Naive thymus-derived CD4-positive, alpha-beta T cell (primary cell): ENCODE results near the gene GLS. TPM values are rescaled to one million over a fixed set of nuclear protein-coding genes. Genes with fewer than 3 reads are reported as not detected.
A peak's percentile ranks its signal among the peaks of the same experiment; 100 is the strongest.
"Not testable (repeated sequence)": the region's sequence is repeated elsewhere in the genome, so short reads cannot be mapped to it uniquely, and the experiment has no call there.

ENCODE experiments used
- ATAC-seq: fragments of 150-1000 bp; cut with Tn5 transposase; 2 replicates; pipeline ENCODE4 v1.10.0; 2021; ENCODE audit warnings: mild to moderate bottlenecking, moderate library complexity
- CTCF ChIA-PET: fragments of 350-600 bp; sonication (Branson Sonifier 250); formaldehyde crosslinking; loops from one replicate; lab custom pipeline; 2021; ENCODE audit warnings: antibody characterized with exemption; lab: Charles Lee
- POLR2A ChIA-PET: fragments of 350-600 bp; sonication (Branson Sonifier 250); formaldehyde crosslinking; loops from one replicate; lab custom pipeline; 2021; ENCODE audit warnings: antibody characterized with exemption, inconsistent platforms; lab: Charles Lee
- DNase-seq, 9 donors: peaks; one replicate each; pipeline versions ENCODE4 v3.0.0 to v3.0.0-alpha.2; 2020 to 2022; ENCODE audit warnings: mixed read lengths in 1 of 9
- H3K27ac ChIP-seq: one replicate; pipeline ENCODE4 v1.7.0; 2013; ENCODE audit warnings: mild to moderate bottlenecking, low read depth, low read length, moderate library complexity
- H3K27me3 ChIP-seq, 2 donors: one replicate each; pipeline ENCODE4 v1.7.0; 2013; ENCODE audit warnings: low read length in 2 of 2, mild to moderate bottlenecking in 2 of 2, moderate library complexity in 2 of 2; ENCODE audit not compliant: control insufficient read depth in 2 of 2, insufficient read depth in 2 of 2
- H3K36me3 ChIP-seq, 3 experiments: 1 replicate in 2 of 3; 2 replicates in 1 of 3; pipeline ENCODE4 v1.7.0; 2013; ENCODE audit warnings: low read length in 3 of 3, mild to moderate bottlenecking in 3 of 3, moderate library complexity in 1 of 3; ENCODE audit not compliant: insufficient read depth in 3 of 3, control insufficient read depth in 2 of 3
- H3K4me1 ChIP-seq, 2 donors: one replicate each; pipeline ENCODE4 v1.7.0; 2013; ENCODE audit warnings: low read length in 2 of 2, mild to moderate bottlenecking in 2 of 2, moderate library complexity in 1 of 2; ENCODE audit not compliant: control insufficient read depth in 2 of 2, insufficient read depth in 2 of 2
- H3K4me3 ChIP-seq: 2 replicates; pipeline ENCODE4 v1.7.0; 2013; ENCODE audit warnings: mild to moderate bottlenecking, low read length
- H3K9me3 ChIP-seq, 3 experiments: 1 replicate in 2 of 3; 2 replicates in 1 of 3; pipeline ENCODE4 v1.7.0; 2013; ENCODE audit warnings: low read length in 3 of 3; ENCODE audit not compliant: control insufficient read depth in 2 of 3
- H3K27ac Mint-ChIP-seq, 9 donors: one replicate each; pipeline ENCODE4 v1.8.0; 2020 to 2022; ENCODE audit warnings: mixed read lengths in 9 of 9, mild to moderate bottlenecking in 8 of 9, moderate library complexity in 5 of 9, inconsistent platforms in 2 of 9
- H3K27me3 Mint-ChIP-seq, 5 donors: one replicate each; pipeline ENCODE4 v1.8.0; 2021 to 2022; ENCODE audit warnings: mixed read lengths in 5 of 5, mild to moderate bottlenecking in 1 of 5
- H3K36me3 Mint-ChIP-seq, 5 donors: one replicate each; pipeline ENCODE4 v1.8.0; 2020 to 2022; ENCODE audit warnings: mixed read lengths in 5 of 5, mild to moderate bottlenecking in 3 of 5, inconsistent platforms in 1 of 5
- H3K4me1 Mint-ChIP-seq, 7 donors: one replicate each; pipeline ENCODE4 v1.8.0; 2020 to 2022; ENCODE audit warnings: mixed read lengths in 7 of 7, mild to moderate bottlenecking in 3 of 7, inconsistent platforms in 1 of 7
- H3K4me3 Mint-ChIP-seq, 10 donors: one replicate each; pipeline ENCODE4 v1.8.0; 2020 to 2022; ENCODE audit warnings: mild to moderate bottlenecking in 10 of 10, mixed read lengths in 10 of 10, moderate library complexity in 6 of 10, inconsistent platforms in 2 of 10
- H3K9me3 Mint-ChIP-seq, 11 donors: one replicate each; pipeline ENCODE4 v1.8.0; 2020 to 2022; ENCODE audit warnings: mixed read lengths in 11 of 11, mild to moderate bottlenecking in 4 of 11, inconsistent platforms in 1 of 11, moderate library complexity in 1 of 11
- intact Hi-C, 2 donors: fragments of 100-400 bp; cut with micrococcal nuclease; formaldehyde crosslinking; loops; one replicate each; pipeline ENCODE4 v1.15.1; 2023
- polyA plus RNA-seq, 2 donors: library from polyadenylated mRNA; unstranded; fragments of 300-500 nt; fragmentation: Illumina TruSeq; gene quantifications; one replicate each; pipeline ENCODE4 v1.2.3, GENCODE V29; 2021
- total RNA-seq, 6 experiments: library from RNA in 5 of 6; stranded (reverse) in 5 of 6; gene quantifications; 1 replicate in 5 of 6; 2 replicates in 1 of 6; pipeline ENCODE4 v1.2.3 and lab custom pipeline; 2021 to 2026

GLS gene
- total and polyA plus RNA-seq, 7 experiments from 2014 or later = 34.6 to 234 (median 189) TPM

DNA sequence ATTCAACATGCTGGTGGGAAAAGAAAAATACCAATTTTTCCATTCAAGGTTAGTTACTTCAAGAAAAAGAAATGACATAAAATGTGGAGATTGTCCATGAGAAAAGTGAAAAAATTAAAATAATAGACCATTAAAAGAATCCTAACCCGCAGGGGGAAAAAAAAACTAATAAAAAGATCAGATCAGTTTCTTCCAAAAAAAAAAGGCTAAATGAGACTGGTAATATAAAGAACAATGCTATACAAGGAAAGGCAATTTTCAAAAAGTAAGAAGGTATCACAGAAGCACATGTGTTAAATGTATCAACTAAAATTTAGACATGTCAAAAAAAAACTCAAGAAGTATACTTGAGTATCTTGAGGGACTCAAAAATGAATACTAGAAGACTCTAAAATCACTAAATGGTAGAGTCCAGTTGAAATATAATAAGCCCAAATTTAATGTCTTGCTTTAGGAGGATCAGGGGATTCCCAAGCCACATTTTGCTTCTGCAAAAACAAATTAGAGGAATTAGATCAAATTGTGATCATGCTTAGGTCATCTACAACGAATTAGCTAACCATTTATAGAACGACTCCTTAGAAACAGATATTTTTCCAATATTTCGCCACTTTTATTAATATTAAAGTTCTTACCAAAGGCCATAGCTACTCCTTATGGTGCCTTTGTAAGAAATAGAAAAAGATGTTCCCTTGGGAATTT lies 35.8 kb upstream of the GLS start:
- peaks cover 2 to 15% (median 7%) of the 10 kb centered on the region in 5 donors for H3K36me3 Mint-ChIP-seq
- no peaks in the 10 kb centered on the region for H3K9me3 Mint-ChIP-seq
- ChIA-PET POLR2A (interaction anchor here (0.9 kb wide), 1 partner anchor 178 kb away, joined by 3 read pairs; no protein-coding TSS in a partner anchor), CTCF (no interaction called here)
- no peaks in the 10 kb centered on the region for H3K27me3 ChIP-seq
- H3K9me3 ChIP-seq = no peaks in the 10 kb centered on the region
- H3K36me3 ChIP-seq = no peaks in the 10 kb centered on the region
- H3K4me3 Mint-ChIP-seq = no peak overlapping the region
- no peak overlapping the region for H3K27ac ChIP-seq
- H3K4me1 Mint-ChIP-seq = peaks cover 0 to 12% (median 0%) of the 10 kb centered on the region in 7 donors
- H3K27me3 Mint-ChIP-seq = no peaks in the 10 kb centered on the region
- intact Hi-C loops = no loop called here
- no peaks in the 10 kb centered on the region for H3K4me1 ChIP-seq
- ATAC-seq = no peak
- H3K27ac Mint-ChIP-seq = peak overlapping the region in 1 of 9 donors; percentile 31
- no peak overlapping the region for H3K4me3 ChIP-seq
- DNase-seq = no peak

DNA sequence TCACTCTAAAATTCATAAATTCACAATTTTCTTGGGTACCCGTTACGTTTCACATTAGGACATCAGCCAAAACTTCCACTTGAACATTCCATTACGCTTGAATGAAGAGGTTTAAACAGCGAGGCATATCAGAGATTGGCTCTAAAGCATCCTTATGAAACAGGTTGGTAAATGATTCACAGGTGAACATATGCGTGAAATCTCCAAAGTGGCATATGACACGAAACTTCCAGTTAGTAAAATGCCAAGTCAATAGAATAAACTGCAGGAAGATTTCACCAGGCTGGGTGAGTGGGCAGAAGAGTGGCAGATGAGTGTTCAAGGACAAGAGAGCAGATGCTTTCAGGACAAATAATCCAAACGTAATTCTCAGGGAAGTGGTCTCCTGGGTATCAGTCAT lies 33.9 kb upstream of the GLS start:
- no peaks in the 10 kb centered on the region for H3K9me3 Mint-ChIP-seq
- no peak overlapping the region for H3K27ac Mint-ChIP-seq
- ATAC-seq (no peak), DNase-seq (no peak)
- Histone ChIP-seq H3K4me3 (no peak overlapping the region), H3K27me3 (no peaks in the 10 kb centered on the region), H3K9me3 (no peaks in the 10 kb centered on the region), H3K36me3 (no peaks in the 10 kb centered on the region), H3K27ac (no peak overlapping the region), H3K4me1 (no peaks in the 10 kb centered on the region)
- H3K27me3 Mint-ChIP-seq = no peaks in the 10 kb centered on the region
- intact Hi-C loops = no loop called here
- H3K4me1 Mint-ChIP-seq = peaks cover 0 to 10% (median 0%) of the 10 kb centered on the region in 7 donors
- POLR2A ChIA-PET = no interaction called here
- peaks cover 0 to 9% (median 6%) of the 10 kb centered on the region in 5 donors for H3K36me3 Mint-ChIP-seq
- CTCF ChIA-PET = no interaction called here
- H3K4me3 Mint-ChIP-seq = no peak overlapping the region

DNA sequence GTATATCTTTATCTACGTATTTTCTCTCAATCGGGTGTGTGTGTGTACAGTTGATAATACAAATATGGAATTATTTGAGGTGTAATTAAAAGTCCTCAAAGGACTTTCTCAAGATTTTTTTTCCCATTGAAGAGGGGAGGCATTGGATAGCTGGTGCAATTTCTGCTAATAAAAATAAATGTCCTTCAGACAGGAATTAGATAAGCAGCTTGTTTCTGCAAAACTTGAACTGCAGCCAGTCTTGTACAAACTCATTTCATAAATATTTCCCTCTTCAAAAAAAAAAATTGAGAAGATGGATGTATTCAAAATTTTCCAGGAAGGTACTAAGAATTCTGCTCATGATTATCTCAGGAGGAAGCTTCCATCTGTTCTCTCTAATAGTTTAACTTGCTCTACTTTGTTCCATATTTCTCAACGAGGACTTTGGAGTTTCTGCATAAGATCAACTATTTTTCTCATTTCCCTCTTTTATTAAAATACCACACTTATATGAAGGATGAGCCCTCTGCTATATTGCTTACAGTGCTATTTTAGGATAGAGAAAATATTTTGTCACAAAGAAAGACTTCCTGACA lies 33.0 kb upstream of the GLS start:
- H3K4me1 Mint-ChIP-seq = peaks cover 0 to 10% (median 0%) of the 10 kb centered on the region in 7 donors
- H3K9me3 Mint-ChIP-seq = no peaks in the 10 kb centered on the region
- H3K36me3 Mint-ChIP-seq = peaks cover 0 to under 1% (median 0%) of the 10 kb centered on the region in 5 donors
- Histone ChIP-seq H3K27me3 (no peaks in the 10 kb centered on the region), H3K4me1 (no peaks in the 10 kb centered on the region), H3K27ac (no peak overlapping the region), H3K9me3 (no peaks in the 10 kb centered on the region), H3K36me3 (no peaks in the 10 kb centered on the region), H3K4me3 (no peak overlapping the region)
- H3K27me3 Mint-ChIP-seq = no peaks in the 10 kb centered on the region
- no peak overlapping the region for H3K27ac Mint-ChIP-seq
- DNase-seq (no peak), ATAC-seq (no peak)
- ChIA-PET POLR2A (no interaction called here), CTCF (no interaction called here)
- intact Hi-C loops = no loop called here
- no peak overlapping the region for H3K4me3 Mint-ChIP-seq

- no peaks in the 10 kb centered on the region for H3K36me3 ChIP-seq
- no peaks in the 10 kb centered on the region for H3K9me3 ChIP-seq
- no peaks in the 10 kb centered on the region for H3K4me1 Mint-ChIP-seq
- no peak for DNase-seq
- no peaks in the 10 kb centered on the region for H3K27me3 ChIP-seq
- H3K27me3 Mint-ChIP-seq = no peaks in the 10 kb centered on the region
- H3K4me3 Mint-ChIP-seq = no peak overlapping the region
- ATAC-seq = no peak
- no peaks in the 10 kb centered on the region for H3K4me1 ChIP-seq
- no peak overlapping the region for H3K27ac ChIP-seq
- H3K9me3 Mint-ChIP-seq = no peaks in the 10 kb centered on the region
- H3K27ac Mint-ChIP-seq = no peak overlapping the region
- no peaks in the 10 kb centered on the region for H3K36me3 Mint-ChIP-seq
- intact Hi-C loops = loop anchor here (1.0 to 5.0 kb wide), 7 partner anchors 27 to 181 kb away; partner anchors contain the start of genes GLS (in 2 of the 2) and STAT1 (in 1 of the 2)
- CTCF ChIA-PET = interaction anchor here (0.6 to 3.6 kb wide), 14 partner anchors 10 to 320 kb away, joined by 3 to 47 read pairs (median 4); partner anchors contain the start of genes GLS and STAT4
- H3K4me3 ChIP-seq = no peak overlapping the region
- POLR2A ChIA-PET = interaction anchor here (0.7 to 2.7 kb wide), 8 partner anchors 13 to 97 kb away, joined by 3 to 19 read pairs (median 7); partner anchors contain the start of gene GLS
Observed at GRCh38 chr2:190849774-190850173, 30.8 kb upstream of the GLS start.

GRCh38 chr2:190853022-190853421 lies 27.6 kb upstream of the GLS start:
- POLR2A ChIA-PET, H3K4me3 ChIP-seq, H3K4me1 ChIP-seq, H3K9me3 ChIP-seq, H3K9me3 Mint-ChIP-seq, H3K27ac Mint-ChIP-seq, DNase-seq, ATAC-seq, H3K4me1 Mint-ChIP-seq, H3K36me3 ChIP-seq, H3K4me3 Mint-ChIP-seq, H3K27me3 Mint-ChIP-seq, H3K36me3 Mint-ChIP-seq, H3K27me3 ChIP-seq, H3K27ac ChIP-seq: not testable (repeated sequence)
- CTCF ChIA-PET = interaction anchor here (1.0 to 1.3 kb wide), 2 partner anchors 22 to 177 kb away, joined by 3 to 4 read pairs; no protein-coding TSS in a partner anchor
- intact Hi-C loops = loop anchor here in 1 of 2 donors (5.0 kb wide), 1 partner anchor 94 kb away; no protein-coding TSS in a partner anchor

DNA sequence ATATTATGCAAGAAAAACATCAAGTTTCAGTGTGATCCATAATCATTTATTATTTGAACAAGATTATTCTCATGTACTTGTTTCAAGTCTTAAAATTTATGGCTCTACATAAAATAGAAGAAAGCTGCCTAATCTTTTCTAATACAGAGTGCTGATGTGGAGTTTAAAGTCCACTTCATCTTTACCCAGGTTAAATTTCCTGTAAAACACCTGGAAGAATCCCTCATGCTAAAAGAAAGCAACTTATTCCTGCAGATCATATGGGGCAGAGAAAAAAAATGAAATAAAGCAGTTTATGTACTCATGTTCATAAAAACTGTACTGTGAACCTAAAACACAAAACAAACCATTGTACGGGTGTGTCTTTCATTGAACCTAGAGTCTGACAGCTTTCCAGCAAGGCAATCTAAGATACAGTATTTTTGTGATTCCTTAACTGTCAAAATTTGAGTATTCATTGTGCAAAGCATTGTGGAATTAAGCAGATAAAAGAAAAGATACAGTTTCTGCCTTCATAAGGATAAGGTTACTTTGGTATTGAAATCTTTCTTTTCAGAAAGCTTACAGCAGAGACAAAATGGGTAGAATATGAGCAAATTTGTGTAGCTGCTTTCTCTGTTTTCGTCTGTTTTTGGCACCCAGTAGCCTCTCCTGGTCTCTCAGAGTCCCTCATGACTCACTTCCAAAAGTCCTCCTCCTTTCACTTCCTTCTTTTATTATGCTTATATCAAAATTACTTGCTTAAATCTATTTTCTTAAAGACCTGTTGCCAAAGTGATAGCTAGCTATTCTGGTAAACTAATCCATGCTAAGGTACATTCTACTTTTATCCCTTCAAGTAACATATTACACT lies 26.9 kb upstream of the GLS start:
- no peak overlapping the region for H3K4me3 Mint-ChIP-seq
- ChIA-PET CTCF (interaction anchor here (1.3 kb wide), 1 partner anchor 21 kb away, joined by 3 read pairs; no protein-coding TSS in a partner anchor), POLR2A (interaction anchor here (1.1 kb wide), 1 partner anchor 9 kb away, joined by 4 read pairs; no protein-coding TSS in a partner anchor)
- H3K27me3 ChIP-seq = no peaks in the 10 kb centered on the region
- no peaks in the 10 kb centered on the region for H3K27me3 Mint-ChIP-seq
- intact Hi-C loops = loop anchor here in 1 of 2 donors (5.0 kb wide), 1 partner anchor 94 kb away; no protein-coding TSS in a partner anchor
- no peak overlapping the region for H3K27ac ChIP-seq
- H3K36me3 Mint-ChIP-seq = peaks cover 0 to 4% (median 0%) of the 10 kb centered on the region in 5 donors
- no peaks in the 10 kb centered on the region for H3K36me3 ChIP-seq
- no peaks in the 10 kb centered on the region for H3K4me1 ChIP-seq
- DNase-seq (no peak), ATAC-seq (no peak)
- no peak overlapping the region for H3K4me3 ChIP-seq
- no peaks in the 10 kb centered on the region for H3K4me1 Mint-ChIP-seq
- no peak overlapping the region for H3K27ac Mint-ChIP-seq
- H3K9me3 Mint-ChIP-seq = no peaks in the 10 kb centered on the region
- no peaks in the 10 kb centered on the region for H3K9me3 ChIP-seq
